GM19193 (cell line): ENCODE results near the gene TAF11L14.

Experiments used
- POLR2A ChIP-seq: IDR thresholded peaks from 4 replicates; pipeline ENCODE4 v1.6.1; 2011; ENCODE audit not compliant: insufficient read depth, insufficient read length; ENCODE audit errors: extremely low read depth

TAF11L14 gene

DNA sequence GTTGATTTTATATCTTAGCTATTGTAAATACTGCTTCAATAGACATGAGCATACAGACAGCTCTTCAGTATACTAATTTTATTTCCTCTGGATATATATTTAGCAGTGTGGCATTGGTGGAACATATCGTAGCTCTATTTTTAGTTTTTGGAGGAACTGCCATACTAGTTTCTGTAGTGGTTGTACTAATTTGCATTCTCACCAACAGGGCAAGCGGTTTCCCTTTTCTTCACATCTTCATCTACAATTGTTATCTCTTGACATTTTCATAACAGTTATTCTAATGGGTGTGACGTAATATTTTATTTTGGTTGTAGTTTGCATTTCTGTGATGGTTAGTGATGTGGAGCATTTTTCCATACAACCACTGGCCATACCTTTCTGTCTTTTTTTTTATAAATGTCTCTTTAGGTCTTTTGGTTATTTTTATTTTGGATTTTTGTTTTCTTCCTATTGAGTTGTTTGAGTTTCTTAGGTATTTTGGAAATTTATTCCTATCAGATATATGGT, 32.5 kb downstream of the TAF11L14 start:
- TF ChIP-seq POLR2A: no peak

DNA sequence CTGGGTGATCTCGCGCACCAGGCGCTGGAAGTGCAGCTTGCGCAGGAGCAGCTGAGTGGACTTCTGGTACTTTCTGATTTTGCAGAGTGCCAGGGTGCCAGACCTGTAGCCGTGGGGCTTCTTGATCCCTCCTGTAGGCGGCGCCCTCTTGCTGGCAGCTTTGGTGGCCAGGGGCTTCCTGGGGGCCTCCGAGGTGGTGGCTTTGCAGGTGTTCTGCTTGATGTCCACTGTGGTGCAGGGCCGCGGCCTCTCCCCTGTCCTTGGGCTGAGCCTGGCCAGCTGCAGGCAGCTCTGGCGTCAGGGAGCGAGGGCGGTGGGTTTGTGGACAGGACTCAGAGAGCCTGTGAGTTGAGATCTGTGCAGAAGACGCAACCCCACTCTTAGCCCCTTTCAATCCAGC, 36.1 kb downstream of the TAF11L14 start:
- TF ChIP-seq POLR2A: no peak

DNA sequence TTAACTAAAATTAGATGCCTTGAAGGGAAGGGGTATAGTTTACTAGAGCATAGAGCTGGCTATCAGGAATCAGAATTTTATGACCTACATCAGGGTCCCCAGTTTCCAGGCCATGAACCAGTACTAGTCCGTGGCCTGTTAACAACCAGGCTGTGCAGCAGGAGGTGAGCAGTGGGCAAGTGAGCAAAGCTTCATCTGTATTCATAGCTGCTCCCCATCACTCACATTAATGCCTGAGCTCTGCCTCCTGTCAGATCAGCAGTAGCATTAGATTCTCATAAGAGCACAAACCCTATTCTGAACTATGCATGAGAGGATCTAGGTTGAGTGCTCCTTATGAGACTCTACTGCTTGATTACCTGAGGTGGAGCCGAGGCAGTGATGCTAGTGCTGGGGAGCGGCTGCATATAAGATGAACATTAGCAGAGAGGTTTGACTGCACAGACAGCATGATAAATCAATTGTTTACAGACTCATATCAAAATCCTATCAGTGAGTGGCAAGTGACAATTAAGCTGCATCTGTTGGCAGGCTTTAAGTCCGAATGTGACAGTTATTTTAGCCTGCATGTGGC, 44.6 kb downstream of the TAF11L14 start:
- TF ChIP-seq POLR2A: no peak

DNA sequence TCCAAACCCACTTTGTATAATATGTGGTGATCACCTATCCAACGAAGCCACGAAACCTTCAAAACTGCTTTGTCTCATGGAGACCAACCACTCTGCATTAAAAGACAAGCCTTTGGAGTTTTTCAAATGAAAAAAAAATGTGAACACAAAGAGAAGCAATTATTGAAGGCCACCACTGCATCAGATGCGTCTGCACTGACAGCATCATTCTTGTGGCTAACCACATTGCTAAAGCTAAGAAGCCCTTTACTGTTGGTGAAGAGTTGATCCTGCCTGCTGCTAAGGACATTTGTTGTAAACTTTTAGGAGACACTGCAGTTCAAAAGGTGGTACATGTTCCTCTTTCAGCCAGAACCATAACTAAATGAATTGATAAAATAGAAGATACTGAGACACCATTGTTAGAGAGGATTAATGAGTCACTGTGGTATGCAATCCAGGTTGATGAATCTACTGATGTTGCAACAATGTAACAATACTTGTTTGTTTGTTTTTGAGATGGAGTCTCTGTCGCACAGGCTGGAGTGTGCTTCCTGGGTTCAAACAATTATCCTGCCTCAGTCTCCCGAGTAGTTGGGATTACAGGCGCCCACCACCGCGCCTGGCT, 45.4 kb downstream of the TAF11L14 start:
- TF ChIP-seq POLR2A: no peak

DNA sequence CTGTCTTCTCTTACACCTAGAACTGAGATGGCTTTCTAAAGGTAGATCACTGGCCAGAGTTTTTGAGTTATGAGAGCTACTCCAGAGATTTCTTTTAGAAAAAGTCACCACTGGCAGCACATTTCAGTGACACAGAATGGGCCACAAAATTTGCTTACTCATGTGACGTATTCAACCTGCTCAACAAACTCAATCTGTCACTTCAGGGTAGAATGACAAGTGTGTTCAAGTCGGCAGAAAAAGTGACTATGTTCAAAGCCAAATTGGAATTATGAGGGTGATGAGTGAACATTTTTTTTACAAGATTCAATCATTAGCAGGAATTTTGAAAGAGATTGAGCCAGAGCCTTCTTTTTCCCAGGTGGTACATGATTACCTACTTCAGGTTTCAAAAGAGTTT, 46.5 kb downstream of the TAF11L14 start:
- TF ChIP-seq POLR2A: no peak
